NCI-H748 (cell line): ENCODE data around the gene CA9.
A peak's percentile ranks its signal among the peaks of the same experiment; 100 is the strongest.
"Not testable (repeated sequence)": the region's sequence is repeated elsewhere in the genome, so short reads cannot be mapped to it uniquely, and the experiment has no call there.

Source experiments
- DNase-seq: peaks from one replicate; lab custom pipeline; 2025; ENCODE audit not compliant: unreplicated experiment; lab: John Stamatoyannopoulos, UW

The CA9 gene

GRCh38 chr9:35673132-35674024 lies at the start of gene CA9:
Gene CA9, plus strand, starts transcription at chr9:35673928. Its CDS starts 32 bp downstream, at chr9:35673960.
- no peak for DNase-seq

- no peak for DNase-seq
Observed at GRCh38 chr9:35627575-35627974, 46.2 kb upstream of the CA9 start.

- DNase-seq, result no peak
Observed at GRCh38 chr9:35628389-35628991, 45.2 kb upstream of the CA9 start.

- no peak for DNase-seq
Observed at GRCh38 chr9:35629597-35629996, 44.1 kb upstream of the CA9 start.

GRCh38 chr9:35635730-35636129 lies 38.0 kb upstream of the CA9 start:
- no peak for DNase-seq

GRCh38 chr9:35636135-35636876 lies 37.4 kb upstream of the CA9 start:
- DNase-seq, result no peak

- not testable (repeated sequence) for DNase-seq
Observed at GRCh38 chr9:35636877-35637246, 36.9 kb upstream of the CA9 start.

- not testable (repeated sequence) for DNase-seq
Observed at GRCh38 chr9:35637427-35637955, 36.2 kb upstream of the CA9 start.

GRCh38 chr9:35638751-35639150 lies 35.0 kb upstream of the CA9 start:
- not testable (repeated sequence) for DNase-seq

- DNase-seq, result not testable (repeated sequence)
Observed at GRCh38 chr9:35639225-35639624, 34.5 kb upstream of the CA9 start.

GRCh38 chr9:35639631-35640030 lies 34.1 kb upstream of the CA9 start:
- DNase-seq, result no peak

- not testable (repeated sequence) for DNase-seq
Observed at GRCh38 chr9:35640431-35640830, 33.3 kb upstream of the CA9 start.

GRCh38 chr9:35641478-35641877 lies 32.2 kb upstream of the CA9 start:
- not testable (repeated sequence) for DNase-seq

- DNase-seq, result no peak
Observed at GRCh38 chr9:35643046-35643445, 30.7 kb upstream of the CA9 start.

- not testable (repeated sequence) for DNase-seq
Observed at GRCh38 chr9:35645736-35646135, 28.0 kb upstream of the CA9 start.

- peak; percentile 64 for DNase-seq
Observed at GRCh38 chr9:35646153-35646532, 27.6 kb upstream of the CA9 start.

- DNase-seq, result peak; percentile 93
Observed at GRCh38 chr9:35646533-35647265, 27.0 kb upstream of the CA9 start.

- no peak for DNase-seq
Observed at GRCh38 chr9:35649431-35650340, 24.0 kb upstream of the CA9 start.

GRCh38 chr9:35650341-35651158 lies 23.2 kb upstream of the CA9 start, which contains the start of gene SIT1:
Gene SIT1, minus strand, starts transcription at chr9:35650931. Its CDS starts 78 bp downstream, at chr9:35650853.
- DNase-seq, result peak; percentile 14
